GM19397 (cell line): ENCODE measurements around the gene SLC35E4.
"Not testable (repeated sequence)": the region's sequence is repeated elsewhere in the genome, so short reads cannot be mapped to it uniquely, and the experiment has no call there.

Experiments
- ATAC-seq: cut with Tn5 transposase; IDR thresholded peaks from one replicate; pipeline ENCODE4 v1.9.1; 2021; ENCODE audit warnings: mild to moderate bottlenecking, moderate library complexity; ENCODE audit not compliant: unreplicated experiment

Gene SLC35E4

GRCh38 chr22:30611197-30611596 is 24.4 kb upstream of the SLC35E4 start:
- ATAC-seq: no peak

GRCh38 chr22:30612789-30613188 is 22.8 kb upstream of the SLC35E4 start:
- ATAC-seq: no peak

- ATAC-seq: no peak
Observed at GRCh38 chr22:30614268-30614667, 21.3 kb upstream of the SLC35E4 start.

GRCh38 chr22:30614879-30615278 is 20.7 kb upstream of the SLC35E4 start:
- ATAC-seq: no peak

- no peak for ATAC-seq
Observed at GRCh38 chr22:30615543-30615954, 20.0 kb upstream of the SLC35E4 start.

GRCh38 chr22:30617819-30618218 is 17.8 kb upstream of the SLC35E4 start:
- no peak for ATAC-seq

- not testable (repeated sequence) for ATAC-seq
Observed at GRCh38 chr22:30619909-30620308, 15.7 kb upstream of the SLC35E4 start.

- no peak for ATAC-seq
Observed at GRCh38 chr22:30626413-30626812, 9.2 kb upstream of the SLC35E4 start.

GRCh38 chr22:30627471-30627870 is 8.1 kb upstream of the SLC35E4 start:
- ATAC-seq: no peak

GRCh38 chr22:30628491-30628890 is 7.1 kb upstream of the SLC35E4 start:
- ATAC-seq: no peak

- ATAC-seq: not testable (repeated sequence)
Observed at GRCh38 chr22:30631469-30631868, 4.1 kb upstream of the SLC35E4 start.

GRCh38 chr22:30634471-30635233 is 929 bp upstream of the SLC35E4 start:
- peak; percentile 49 for ATAC-seq

GRCh38 chr22:30636226-30637077 is 871 bp downstream of the SLC35E4 start:
- no peak for ATAC-seq

- ATAC-seq: no peak
Observed at GRCh38 chr22:30637701-30638114, 2.1 kb downstream of the SLC35E4 start.

- no peak for ATAC-seq
Observed at GRCh38 chr22:30640361-30640760, 4.8 kb downstream of the SLC35E4 start.

- no peak for ATAC-seq
Observed at GRCh38 chr22:30640839-30641430, 5.4 kb downstream of the SLC35E4 start.

GRCh38 chr22:30643055-30643875 is 7.7 kb downstream of the SLC35E4 start:
- no peak for ATAC-seq

GRCh38 chr22:30646518-30647160 is 11.1 kb downstream of the SLC35E4 start:
- no peak for ATAC-seq

- no peak for ATAC-seq
Observed at GRCh38 chr22:30647536-30647935, 12.0 kb downstream of the SLC35E4 start.

- no peak for ATAC-seq
Observed at GRCh38 chr22:30648825-30649224, 13.2 kb downstream of the SLC35E4 start.
